Measurements from ENCODE around the gene SMAD6.

DNA sequence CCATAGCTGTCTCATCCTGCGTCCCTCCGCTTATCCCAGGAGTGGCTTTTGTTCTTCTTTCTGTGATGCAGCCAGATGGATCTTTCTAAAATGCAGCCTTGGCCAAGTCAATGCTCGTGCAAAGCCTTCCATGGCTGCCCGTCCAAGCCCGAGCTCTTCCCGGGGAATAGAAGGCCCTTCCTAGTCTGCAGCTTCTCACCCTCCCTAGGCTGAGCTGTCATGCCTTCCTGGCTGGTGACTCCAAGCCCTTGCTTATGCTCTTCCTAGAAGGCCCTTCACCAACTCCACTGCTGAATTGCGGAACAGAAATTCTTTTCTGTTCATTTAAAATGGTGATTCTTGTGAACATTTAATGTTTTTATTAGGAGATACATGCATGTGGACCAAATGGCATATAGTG, 95.9 kb downstream of the SMAD6 start:
- TF ChIP-seq, protein P1, sequence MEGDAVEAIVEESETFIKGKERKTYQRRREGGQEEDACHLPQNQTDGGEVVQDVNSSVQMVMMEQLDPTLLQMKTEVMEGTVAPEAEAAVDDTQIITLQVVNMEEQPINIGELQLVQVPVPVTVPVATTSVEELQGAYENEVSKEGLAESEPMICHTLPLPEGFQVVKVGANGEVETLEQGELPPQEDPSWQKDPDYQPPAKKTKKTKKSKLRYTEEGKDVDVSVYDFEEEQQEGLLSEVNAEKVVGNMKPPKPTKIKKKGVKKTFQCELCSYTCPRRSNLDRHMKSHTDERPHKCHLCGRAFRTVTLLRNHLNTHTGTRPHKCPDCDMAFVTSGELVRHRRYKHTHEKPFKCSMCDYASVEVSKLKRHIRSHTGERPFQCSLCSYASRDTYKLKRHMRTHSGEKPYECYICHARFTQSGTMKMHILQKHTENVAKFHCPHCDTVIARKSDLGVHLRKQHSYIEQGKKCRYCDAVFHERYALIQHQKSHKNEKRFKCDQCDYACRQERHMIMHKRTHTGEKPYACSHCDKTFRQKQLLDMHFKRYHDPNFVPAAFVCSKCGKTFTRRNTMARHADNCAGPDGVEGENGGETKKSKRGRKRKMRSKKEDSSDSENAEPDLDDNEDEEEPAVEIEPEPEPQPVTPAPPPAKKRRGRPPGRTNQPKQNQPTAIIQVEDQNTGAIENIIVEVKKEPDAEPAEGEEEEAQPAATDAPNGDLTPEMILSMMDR (conservative IDR thresholded peaks at IDR 0.05; ENCODE audit: low read depth in 2 of 2), result no peak
- TF ChIP-seq POLR2AphosphoS5 (IDR thresholded peaks at IDR 0.05; ENCODE audit: low read depth) (no peak), EZH2 (IDR thresholded peaks at IDR 0.05; ENCODE audit: low read depth, unreplicated experiment) (no peak), EZH2phosphoT487 (IDR thresholded peaks at IDR 0.05; ENCODE audit: unreplicated experiment) (no peak), CREB1 (CRISPR knock-in tag; IDR thresholded peaks at IDR 0.05; ENCODE audit: low read depth) (no peak)
- TF ChIP-seq, protein P2, sequence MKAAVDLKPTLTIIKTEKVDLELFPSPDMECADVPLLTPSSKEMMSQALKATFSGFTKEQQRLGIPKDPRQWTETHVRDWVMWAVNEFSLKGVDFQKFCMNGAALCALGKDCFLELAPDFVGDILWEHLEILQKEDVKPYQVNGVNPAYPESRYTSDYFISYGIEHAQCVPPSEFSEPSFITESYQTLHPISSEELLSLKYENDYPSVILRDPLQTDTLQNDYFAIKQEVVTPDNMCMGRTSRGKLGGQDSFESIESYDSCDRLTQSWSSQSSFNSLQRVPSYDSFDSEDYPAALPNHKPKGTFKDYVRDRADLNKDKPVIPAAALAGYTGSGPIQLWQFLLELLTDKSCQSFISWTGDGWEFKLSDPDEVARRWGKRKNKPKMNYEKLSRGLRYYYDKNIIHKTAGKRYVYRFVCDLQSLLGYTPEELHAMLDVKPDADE (IDR thresholded peaks at IDR 0.05), result no peak
- TF ChIP-seq, protein P3, sequence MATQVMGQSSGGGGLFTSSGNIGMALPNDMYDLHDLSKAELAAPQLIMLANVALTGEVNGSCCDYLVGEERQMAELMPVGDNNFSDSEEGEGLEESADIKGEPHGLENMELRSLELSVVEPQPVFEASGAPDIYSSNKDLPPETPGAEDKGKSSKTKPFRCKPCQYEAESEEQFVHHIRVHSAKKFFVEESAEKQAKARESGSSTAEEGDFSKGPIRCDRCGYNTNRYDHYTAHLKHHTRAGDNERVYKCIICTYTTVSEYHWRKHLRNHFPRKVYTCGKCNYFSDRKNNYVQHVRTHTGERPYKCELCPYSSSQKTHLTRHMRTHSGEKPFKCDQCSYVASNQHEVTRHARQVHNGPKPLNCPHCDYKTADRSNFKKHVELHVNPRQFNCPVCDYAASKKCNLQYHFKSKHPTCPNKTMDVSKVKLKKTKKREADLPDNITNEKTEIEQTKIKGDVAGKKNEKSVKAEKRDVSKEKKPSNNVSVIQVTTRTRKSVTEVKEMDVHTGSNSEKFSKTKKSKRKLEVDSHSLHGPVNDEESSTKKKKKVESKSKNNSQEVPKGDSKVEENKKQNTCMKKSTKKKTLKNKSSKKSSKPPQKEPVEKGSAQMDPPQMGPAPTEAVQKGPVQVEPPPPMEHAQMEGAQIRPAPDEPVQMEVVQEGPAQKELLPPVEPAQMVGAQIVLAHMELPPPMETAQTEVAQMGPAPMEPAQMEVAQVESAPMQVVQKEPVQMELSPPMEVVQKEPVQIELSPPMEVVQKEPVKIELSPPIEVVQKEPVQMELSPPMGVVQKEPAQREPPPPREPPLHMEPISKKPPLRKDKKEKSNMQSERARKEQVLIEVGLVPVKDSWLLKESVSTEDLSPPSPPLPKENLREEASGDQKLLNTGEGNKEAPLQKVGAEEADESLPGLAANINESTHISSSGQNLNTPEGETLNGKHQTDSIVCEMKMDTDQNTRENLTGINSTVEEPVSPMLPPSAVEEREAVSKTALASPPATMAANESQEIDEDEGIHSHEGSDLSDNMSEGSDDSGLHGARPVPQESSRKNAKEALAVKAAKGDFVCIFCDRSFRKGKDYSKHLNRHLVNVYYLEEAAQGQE (IDR thresholded peaks at IDR 0.05; ENCODE audit: unreplicated experiment), result no peak
